GM21576 (cell line): ENCODE results near the gene ANKRD52.

Source experiments
- ATAC-seq: cut with Tn5 transposase; IDR thresholded peaks from one replicate; pipeline ENCODE4 v1.9.1; 2021; ENCODE audit warnings: mild to moderate bottlenecking, moderate library complexity; ENCODE audit not compliant: unreplicated experiment

Gene ANKRD52

DNA sequence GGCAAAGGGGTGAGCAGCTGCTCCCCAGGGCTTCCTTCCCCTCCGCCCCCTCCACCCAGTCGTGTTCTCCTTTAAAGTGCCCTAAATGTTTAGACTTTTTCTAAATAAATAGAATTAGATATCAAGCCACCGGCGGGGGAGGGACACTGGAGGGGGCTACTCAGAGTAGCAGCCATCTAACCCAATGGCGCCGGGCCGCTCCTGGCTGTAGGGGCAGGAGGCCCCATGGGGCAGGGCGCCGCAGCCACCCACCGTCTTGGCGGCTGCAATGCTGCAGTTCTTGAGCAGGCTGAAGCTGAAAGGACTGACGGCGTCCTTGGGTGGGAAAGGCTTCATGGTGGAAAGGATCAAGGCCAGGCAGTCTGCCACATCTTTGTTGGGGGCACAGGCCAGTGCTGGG, 15.2 kb downstream of the ANKRD52 start:
- ATAC-seq = no peak

- no peak for ATAC-seq
Observed at GRCh38 chr12:56241424-56242303, 16.5 kb downstream of the ANKRD52 start.

DNA sequence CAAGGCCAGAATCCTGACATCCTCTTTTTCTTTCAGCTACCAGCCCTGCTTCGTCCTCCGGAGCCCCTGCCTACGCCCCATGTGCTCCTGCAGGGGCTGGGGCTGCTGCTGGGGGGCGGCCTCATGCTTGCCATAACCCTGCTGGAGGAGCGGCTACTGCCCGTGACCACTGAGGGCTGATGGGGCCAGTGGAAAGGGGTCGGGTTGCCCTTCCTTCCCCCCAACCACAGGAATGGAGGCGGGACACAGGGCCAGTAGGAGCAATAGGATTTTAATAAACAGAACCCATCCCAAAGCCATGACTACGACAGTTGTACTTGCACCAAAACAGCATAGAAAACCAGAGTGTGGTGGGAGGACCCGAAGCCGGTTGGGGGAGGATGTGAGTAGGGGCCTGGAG, 20.6 kb downstream of the ANKRD52 start:
- ATAC-seq = no peak

DNA sequence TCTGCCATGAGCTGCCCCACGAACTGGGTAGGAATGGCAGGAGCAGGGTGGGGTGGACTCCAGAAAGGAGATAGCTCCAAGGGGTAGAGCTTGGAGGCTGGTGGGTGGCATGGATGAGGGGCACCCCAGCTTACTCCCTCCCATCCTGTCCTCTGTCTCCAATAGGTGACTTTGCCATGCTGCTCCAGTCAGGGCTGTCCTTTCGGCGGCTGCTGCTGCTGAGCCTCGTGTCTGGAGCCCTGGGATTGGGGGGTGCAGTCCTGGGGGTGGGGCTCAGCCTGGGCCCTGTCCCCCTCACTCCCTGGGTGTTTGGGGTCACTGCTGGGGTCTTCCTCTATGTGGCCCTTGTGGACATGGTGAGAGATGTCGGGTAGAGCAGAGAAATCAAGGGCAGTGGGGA, 21.2 kb downstream of the ANKRD52 start:
- no peak for ATAC-seq

DNA sequence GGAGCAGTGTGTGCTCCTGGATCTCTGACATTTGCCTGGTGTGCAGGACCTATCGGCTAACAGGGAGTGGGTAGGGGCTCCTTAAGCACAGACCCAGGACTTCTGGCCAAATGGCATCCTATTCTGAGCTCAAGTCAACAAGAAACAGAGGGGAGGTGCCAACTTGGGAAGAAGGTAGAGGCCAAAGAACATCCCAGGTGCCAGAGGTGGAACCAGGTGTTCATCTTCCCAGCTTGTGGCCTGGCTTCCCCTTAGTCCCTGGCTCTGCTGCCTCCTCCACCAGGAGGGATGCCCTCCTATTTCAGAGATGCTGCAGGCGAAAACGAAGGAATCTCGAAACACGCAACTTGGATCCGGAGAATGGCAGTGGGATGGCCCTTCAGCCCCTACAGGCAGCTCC, 22.1 kb downstream of the ANKRD52 start:
- ATAC-seq = no peak

DNA sequence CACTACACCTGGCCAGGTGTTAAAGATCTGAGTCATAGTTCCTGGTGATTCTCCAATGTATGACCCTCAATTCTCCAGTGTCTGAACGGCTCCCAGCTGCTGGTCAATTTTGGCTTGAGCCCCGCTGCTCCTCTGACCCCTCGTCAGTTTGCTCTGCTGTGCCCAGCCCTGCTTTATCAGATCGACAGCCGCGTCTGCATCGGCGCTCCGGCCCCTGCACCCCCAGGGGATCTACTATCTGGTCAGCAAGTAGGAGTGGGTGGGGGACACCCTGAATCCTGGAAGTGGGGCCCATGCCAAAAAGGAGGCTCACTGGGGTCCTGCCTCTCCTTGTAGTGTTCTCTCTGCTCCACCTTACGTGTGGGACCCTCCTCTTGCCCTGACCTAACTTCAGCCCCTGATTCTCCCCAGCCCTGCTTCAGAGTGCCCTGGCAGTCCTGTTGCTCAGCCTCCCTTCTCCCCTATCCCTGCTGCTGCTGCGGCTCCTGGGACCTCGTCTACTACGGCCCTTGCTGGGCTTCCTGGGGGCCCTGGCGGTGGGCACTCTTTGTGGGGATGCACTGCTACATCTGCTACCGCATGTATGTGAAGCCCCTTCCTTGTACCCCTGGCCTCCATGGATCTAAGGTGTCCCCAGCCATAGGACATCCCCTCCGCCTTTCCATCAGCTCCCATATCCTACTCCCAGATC, 23.3 kb downstream of the ANKRD52 start:
- ATAC-seq = no peak

DNA sequence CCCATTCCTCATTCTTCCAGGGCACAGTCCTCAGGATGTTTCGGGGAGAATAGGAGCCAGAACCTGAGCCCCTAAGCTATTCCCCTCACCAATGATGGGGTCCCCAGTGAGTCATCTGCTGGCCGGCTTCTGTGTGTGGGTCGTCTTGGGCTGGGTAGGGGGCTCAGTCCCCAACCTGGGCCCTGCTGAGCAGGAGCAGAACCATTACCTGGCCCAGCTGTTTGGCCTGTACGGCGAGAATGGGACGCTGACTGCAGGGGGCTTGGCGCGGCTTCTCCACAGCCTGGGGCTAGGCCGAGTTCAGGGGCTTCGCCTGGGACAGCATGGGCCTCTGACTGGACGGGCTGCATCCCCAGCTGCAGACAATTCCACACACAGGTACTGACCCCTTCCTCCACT, 27.0 kb downstream of the ANKRD52 start:
- ATAC-seq = no peak

DNA sequence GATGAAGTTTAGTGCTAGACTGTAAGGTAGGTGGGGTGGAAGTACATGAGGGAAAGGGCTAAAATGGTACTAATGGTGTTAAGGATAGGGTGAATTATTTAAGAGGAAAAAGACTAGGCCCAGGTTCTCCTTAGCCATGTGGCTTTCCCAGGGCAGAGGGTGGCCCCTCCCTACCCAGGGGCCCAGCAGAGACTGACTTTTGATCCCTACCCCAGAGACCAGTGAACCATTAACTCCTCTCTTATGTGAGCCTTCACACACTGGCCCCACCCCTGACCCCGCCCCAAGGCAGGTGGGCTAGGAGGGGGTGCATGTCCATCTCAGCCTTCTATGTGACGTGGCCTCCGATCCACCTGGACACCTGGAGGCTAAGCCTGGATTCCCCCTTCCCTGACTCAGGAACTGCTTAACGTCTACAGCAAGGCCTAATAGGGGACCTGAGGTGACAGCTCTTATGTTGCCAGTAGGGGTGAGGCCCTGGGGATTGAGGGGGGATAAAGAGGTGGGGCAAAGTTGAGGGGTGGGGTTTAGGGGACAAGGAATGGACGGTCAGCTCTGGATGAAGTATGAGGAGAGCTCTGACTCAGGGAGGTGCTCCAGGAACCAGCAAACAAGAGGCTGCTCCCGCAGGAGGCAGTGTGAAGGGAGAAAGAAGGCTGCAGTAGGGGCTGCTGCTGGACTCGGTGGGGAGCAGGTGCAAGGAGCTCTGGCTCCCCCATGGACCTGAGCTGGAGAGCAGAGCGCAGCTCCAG, 27.6 kb downstream of the ANKRD52 start:
- no peak for ATAC-seq

GRCh38 chr12:56229916-56230431, 28.2 kb downstream of the ANKRD52 start, which contains the start of gene SLC39A5:
SLC39A5 (plus strand) TSS chr12:56230051; CDS start chr12:56231275, 1,224 bp downstream.
- ATAC-seq = no peak

- ATAC-seq = no peak
Observed at GRCh38 chr12:56229082-56229481, 29.1 kb downstream of the ANKRD52 start.

DNA sequence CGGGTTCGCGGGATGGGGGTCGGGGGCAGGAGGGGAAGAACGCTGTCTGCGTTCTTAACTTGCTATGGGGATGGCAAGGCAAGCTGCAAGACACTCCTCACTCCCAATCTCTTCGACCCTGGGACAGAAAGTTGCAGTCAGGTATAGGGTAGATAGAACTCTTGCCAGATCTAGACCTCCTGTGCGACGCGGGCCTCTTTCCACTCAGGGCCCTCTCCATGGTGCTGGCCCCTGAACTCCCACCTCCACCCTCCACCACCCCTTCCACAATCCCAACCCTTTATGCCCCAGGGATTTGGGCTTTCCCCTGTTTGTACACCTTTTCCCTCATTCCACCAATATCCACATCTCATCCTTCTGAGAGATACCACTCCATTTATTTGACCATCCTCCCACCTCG, 33.2 kb downstream of the ANKRD52 start:
- ATAC-seq = no peak

- ATAC-seq = peak; percentile 66
Observed at GRCh38 chr12:56224102-56224701, 34.0 kb downstream of the ANKRD52 start, which contains the start of gene NABP2. NABP2 (plus strand) TSS chr12:56224342; CDS start chr12:56224857, 515 bp downstream.

DNA sequence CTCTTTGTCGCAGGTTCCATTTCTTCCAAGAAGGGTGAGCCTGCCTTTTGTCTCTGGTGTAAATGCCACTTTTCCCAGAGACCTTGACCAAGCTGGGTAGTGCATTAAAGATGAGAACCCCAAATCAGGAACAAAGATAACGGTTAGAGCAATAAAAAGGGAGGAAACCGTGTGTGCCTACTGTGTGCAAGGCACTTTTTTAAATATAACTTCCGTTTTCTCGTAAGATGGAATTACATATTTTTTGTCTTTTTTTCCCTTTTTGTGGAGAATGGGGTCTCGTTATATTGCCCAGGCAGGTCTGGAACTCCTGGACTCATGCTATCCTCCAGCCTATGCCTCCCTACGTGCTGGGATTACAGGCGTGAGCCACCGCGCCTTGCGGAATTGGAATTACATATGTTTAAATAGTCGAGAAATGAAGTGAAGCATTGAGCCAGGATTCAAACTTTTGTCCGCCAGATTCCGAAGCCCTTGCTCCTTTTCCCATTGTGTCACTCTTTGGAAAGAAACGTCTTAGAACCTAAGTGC, 34.5 kb downstream of the ANKRD52 start:
- ATAC-seq = no peak

GRCh38 chr12:56222531-56222895, 35.7 kb downstream of the ANKRD52 start:
- no peak for ATAC-seq

GRCh38 chr12:56221757-56222530, 36.2 kb downstream of the ANKRD52 start, which contains the start of gene RNF41:
RNF41 (minus strand) TSS chr12:56221922; CDS start chr12:56214047, 7,875 bp downstream.
- ATAC-seq = peak; percentile 76

DNA sequence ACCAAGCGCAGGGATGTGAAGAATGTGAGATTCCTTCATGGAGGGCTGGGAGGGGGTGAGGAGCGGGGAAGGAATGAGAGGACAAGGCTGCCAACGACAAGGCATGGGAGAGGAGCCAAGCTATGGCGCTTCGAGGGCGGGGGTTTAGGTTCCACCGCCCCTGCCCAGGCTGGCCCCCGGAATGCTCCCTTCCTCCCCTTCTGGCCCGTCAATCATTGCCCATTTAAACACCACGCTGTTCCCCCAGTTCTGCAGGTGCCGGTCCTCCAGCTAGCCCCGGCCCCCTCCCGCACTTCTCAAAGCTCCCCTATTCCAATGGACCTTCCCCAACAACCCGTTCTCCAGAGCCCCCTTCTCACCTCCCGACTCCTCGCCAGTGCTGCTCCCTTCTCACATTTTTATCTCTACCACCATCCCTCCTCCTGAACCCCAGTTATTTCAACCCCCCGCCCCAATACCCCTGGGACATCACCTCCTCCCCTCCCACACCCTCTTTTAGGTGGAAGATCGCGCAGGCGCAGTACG, 36.9 kb downstream of the ANKRD52 start:
- peak; percentile 9 for ATAC-seq

GRCh38 chr12:56220611-56221231, 37.5 kb downstream of the ANKRD52 start:
- no peak for ATAC-seq

GRCh38 chr12:56219840-56220239, 38.3 kb downstream of the ANKRD52 start:
- no peak for ATAC-seq

DNA sequence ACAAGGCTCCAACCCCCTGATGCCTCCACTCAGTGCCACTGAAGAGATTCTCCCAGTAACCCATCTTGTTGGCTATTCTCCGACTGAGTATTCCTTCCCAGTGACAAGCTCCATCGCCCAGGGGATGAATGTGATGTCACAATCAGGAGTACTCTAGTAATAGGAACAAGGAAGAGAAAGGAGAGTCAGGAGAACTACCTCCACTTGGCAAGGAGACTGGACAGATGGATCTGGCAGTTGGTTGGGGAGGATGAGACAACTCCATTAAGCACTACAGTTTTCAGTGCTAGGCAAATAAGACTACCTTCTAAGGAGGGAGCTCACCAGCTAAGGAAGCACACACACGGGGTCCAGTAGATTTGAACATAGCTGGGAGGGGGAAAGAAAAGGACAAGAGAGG, 41.7 kb downstream of the ANKRD52 start:
- no peak for ATAC-seq
